ENCODE data around the gene SMYD4.
A peak's percentile ranks its signal among the peaks of the same experiment; 100 is the strongest.
"Not testable (repeated sequence)": the region's sequence is repeated elsewhere in the genome, so short reads cannot be mapped to it uniquely, and the experiment has no call there.

The SMYD4 gene

DNA sequence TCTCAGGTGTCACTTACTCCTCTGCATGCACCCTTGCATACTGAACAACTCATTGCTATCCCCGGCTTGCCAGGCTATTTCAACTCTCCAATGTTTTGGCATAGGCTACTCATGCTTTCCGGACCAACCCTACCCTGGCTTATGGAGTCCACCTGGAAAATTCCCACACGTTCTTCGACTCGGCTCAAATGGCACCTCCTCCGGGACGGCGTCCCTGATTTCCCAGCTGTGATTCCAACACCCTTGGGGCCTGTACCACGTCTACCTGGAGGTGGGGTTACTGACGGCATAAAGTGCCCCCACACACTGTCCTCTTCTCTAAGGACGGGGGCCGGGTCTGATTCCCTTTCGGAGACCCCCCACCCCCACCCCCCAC is 498 bp downstream of the SMYD4 start:
- DNase-seq (ENCODE audit: low read depth in 2 of 2), result no peak

DNA sequence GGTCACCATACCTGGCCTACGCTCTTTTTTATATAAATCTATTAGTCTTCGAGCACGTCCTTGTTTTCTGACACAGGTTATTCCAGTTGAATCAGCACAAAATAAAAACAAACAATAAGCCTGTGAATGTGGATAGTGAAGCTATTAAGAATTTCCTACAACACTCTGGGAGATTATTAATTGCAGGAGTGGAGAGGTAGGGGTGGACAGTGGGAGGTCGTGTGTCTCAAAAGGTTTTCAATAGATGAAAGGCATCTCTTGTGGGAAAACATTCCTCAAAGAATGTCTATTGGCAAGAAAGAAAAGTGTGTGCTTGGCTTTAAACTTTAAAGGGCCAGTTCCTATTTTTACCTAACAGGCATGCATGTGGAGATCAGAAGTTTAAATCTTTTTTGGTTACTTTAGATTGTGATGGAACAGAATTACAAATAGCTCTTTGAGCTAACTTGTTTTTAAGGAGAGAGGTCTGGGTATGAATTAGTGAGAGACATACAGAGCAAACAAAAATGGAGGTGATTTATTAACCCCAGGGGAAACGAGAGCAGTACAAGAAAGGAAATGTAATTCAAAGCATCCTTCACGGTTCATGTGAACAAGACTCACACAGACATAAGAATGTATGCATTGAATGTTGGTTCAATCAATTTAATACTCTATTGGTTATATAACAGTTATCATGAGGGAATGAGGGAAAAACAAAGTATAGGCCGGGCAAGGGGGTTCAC is 9.0 kb downstream of the SMYD4 start:
- DNase-seq (ENCODE audit: low read depth in 2 of 2), result peak; percentile 13 to 16

DNA sequence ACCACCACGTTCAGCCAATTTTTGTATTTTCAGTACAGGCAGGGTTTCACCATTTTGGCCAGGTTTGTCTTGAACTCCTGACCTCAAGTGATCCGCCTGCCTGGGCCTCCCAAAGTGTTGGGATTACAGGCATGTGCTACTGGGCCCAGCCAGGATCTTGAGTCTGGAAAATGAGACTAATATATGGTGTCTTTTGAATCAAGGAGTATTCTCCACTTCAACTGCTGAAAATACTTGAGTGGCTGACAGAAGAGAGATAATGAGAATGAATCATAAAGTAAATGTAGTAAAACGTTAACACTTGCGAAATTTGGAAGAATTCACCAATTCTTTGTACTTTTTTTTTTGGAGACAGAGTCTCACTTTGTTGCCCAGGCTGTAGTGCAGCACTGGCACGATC is 16.6 kb downstream of the SMYD4 start:
- no peak for DNase-seq (ENCODE audit: low read depth in 2 of 2)

DNA sequence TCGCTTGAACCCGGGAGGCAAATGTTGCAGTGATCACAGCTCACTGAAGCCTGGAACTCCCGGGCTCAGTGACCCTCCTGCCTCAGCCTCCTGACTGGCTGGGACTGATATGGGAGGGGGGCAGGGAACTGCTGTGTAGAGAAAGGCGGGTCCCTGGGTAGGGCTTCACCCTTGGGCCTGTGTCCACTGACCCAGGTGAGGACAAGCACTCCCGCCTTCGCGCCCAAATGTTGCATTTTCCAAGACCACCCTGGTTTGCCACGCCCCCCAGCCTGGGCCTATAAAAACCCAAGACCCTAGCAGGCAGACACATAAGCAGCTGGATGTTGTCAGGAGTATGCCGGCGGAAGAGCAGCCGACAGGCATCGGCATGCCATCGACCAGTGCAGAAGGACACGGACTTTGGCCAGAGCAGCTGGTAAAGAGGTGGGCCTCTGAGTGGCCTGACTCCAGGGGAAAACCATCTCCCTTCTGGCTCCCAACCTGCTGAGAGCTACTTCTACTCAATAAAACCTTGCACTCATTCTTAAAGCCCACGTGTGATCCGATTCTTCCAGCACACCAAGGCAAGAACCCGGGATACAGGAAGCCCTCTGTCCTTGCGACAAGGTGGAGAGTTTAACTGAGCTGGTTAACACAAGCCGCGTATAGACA is 19.1 kb downstream of the SMYD4 start:
- no peak for DNase-seq (ENCODE audit: low read depth in 2 of 2)

DNA sequence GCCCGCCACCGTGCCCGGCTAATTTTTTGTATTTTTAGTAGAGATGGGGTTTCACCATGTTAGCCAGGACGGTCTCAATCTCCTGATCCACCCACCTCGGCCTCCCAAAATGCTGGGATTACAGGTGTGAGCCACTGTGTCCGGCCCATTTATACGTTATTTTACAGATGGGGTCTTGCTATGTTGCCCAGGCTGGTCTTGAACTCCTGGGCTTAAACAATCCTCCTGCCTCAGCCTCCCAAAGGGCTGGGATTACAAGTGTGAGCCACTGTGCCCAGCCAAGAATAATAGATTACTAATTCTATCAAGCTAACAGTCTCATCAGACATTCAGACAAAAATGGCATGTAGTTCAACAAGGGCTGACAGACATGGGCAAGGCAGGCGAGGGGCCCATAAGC is 19.9 kb downstream of the SMYD4 start:
- not testable (repeated sequence) for DNase-seq (ENCODE audit: low read depth in 2 of 2)

DNA sequence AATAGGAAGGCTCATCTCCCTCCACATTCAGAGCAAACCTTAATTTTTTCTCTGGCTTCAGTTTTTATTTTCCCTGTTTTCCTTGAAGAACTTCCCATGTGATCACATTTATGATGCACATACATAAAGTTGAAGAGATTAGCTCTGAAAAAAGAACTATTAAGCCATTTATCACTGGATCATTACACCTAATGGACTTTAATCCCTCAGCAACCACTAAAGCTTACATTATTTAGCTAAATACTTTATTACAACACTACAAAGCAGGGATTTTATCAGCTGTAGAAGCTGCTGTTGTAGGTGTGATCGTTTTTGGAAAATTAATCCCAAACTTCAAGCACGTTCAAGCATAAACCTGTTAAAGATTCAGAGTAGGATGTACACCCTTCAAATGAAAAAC is 21.1 kb downstream of the SMYD4 start:
- no peak for DNase-seq (ENCODE audit: low read depth in 2 of 2)

DNA sequence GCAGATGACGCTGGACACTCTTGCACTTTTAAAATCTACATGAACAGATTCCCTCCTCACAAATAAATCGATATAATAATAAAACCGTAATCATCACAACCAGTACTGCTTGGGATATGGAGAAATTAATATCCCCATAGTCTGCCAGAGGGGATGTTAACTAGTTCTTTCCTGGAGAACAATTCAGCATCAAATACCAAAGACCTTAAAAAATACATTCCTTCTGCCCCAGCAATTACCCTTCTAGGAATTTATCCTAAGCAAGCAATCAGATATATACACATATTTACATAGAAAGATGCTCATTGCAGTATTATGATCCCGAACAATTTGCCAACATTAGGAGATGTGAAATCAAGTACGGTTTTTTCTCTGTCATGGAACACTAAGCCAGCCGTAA is 21.8 kb downstream of the SMYD4 start:
- no peak for DNase-seq (ENCODE audit: low read depth in 2 of 2)

DNA sequence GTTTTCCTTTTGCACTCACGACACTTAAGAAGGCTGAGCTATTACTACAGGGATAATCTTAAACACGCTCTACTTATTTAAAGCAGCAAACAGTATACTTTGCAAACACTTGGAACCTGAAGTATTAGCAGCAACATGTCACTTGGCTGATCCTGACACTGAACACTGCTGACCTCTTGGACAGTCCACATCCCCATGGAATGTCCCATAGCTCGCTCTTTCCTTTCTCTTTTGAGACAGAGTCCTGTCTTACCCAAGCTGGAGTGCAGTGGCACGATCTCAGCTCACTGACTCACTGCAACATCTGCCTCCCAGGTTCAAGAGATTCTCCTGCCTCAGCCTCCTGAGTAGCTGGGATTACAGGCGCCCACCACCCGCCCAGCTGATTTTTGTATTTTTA is 26.4 kb downstream of the SMYD4 start:
- DNase-seq (ENCODE audit: low read depth in 2 of 2), result no peak

DNA sequence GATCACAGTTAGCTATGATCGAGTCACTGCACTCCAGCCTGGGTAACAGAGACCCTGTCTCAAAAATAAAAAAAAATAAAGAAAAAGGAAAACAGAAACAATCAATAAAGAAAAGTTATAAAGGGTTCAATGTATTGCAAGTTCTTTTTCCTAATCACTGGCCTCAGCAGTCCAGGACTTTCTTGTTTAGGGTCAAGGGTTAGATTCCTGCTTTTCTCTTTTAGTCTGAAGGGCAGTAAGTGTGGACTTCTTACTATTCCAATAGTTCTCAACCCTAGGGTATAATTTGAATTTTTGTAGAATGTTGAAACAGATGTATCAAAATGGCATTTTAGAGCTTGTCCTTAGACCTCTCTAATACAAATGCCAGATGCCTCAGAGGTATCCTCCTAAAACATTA is 27.3 kb downstream of the SMYD4 start:
- DNase-seq (ENCODE audit: low read depth in 2 of 2), result no peak

DNA sequence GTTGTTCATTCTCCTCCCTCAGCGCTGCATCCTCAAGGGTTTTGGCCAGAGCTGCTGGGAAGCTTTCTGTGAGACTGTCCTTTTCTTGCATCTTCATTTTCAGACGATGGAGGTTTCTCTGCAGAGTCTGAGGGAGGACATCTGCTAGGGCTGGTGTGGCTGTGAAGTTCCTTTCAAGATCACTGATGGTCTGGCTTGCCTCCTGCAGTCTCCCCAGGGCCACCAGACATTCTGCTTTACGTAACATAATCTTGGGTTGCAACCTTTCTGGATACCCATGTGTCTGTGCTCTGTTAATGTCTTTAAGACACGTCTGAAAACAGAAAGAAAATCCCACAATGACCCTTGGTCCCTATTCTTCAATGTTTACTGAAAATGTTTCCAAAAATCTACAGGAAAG is 29.0 kb downstream of the SMYD4 start:
- DNase-seq (ENCODE audit: low read depth in 2 of 2), result no peak

DNA sequence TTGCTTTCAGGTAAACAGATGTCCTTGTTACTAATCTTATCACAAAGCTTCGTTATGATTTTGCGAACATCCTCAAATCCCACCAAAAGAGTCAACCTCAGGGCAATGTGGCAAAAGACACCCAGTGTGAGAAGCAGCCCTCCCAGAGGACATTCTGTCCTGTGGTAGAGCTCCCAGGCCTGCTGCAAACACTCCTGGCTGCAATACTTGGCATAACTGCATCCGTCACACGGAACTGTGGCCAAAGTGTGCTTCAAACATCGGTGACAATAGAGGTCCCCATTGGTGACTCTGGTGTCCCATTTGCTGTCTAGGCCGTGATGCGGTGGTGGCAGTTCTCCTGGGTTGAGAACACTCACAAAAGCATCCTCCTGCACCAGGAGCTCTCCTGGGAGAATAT is 29.5 kb downstream of the SMYD4 start:
- DNase-seq (ENCODE audit: low read depth in 2 of 2), result no peak

DNA sequence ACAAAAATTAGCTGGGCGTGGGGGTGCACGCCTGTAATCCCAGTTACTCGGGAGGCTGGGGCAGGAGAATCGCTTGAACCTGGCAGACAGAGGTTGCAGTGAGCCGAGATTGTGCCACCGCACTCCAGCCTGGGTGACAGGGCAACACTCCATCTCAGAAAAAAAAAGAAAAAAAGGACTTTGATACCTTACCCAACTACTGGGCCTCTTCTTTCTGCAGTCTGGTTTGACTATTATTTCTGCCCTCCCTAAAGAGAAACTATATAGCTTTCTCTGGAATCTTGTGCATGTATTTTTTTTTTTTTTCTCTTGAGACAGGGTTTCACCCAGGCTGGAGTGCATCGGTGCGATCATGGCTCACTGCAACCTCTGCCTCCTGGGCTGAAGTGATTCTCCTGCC is 31.9 kb downstream of the SMYD4 start:
- not testable (repeated sequence) for DNase-seq (ENCODE audit: low read depth in 2 of 2)

DNA sequence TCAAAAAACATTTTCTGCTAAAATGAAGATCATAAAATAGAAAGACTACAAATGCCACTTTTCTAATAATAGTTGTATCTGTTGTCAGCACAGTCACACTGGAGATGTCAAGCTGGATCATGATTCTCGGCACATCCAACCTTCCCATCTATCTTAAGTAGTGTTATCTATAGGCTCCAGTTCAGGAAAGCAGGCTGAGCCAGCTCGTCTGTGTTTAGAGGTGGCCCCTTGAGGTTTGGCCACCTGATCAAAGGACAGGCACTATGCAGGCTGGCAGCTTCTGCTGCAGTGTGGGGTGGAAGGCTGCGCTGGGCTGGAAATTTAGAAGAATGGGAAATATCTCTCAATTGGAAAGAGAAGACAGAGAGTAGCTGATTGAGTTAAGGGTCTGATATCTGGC is 32.4 kb downstream of the SMYD4 start:
- DNase-seq (ENCODE audit: low read depth in 2 of 2), result no peak

DNA sequence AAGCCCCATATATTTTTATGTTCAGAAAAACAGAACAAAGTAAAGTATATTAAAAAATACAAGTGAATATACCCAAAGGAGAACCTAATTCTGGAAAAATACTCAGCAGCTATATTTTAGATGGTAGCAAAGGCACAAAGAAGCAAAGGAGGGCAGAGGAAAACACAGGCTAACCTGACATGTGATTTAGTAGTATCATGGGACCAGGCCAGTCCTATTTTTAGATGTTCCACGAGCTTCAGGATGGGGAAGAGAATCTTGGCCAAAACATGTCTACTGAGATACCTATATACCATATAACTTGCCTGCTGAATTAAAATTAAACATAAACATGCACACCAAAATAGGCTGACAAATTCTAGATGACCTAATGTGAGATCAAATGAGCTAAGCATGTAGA is 32.9 kb downstream of the SMYD4 start:
- no peak for DNase-seq (ENCODE audit: low read depth in 2 of 2)

DNA sequence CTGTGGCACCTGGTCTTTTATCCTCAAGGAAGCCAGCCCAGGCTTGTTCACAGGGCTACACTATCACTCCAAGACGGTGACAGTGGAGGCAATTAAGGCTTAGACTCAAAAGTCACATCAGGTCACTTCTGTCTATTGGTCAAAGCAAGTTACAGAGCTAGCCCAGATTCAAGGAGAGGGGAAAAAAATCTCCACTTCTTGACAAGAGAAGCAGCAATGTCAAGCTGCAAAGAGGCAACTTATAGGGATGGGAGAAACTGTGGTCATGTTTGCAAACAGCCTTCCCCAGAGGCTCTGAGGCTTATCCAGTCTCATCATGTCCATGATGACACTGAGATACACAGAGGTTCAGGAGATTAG is 36.3 kb downstream of the SMYD4 start:
- no peak for DNase-seq (ENCODE audit: low read depth in 2 of 2)

DNA sequence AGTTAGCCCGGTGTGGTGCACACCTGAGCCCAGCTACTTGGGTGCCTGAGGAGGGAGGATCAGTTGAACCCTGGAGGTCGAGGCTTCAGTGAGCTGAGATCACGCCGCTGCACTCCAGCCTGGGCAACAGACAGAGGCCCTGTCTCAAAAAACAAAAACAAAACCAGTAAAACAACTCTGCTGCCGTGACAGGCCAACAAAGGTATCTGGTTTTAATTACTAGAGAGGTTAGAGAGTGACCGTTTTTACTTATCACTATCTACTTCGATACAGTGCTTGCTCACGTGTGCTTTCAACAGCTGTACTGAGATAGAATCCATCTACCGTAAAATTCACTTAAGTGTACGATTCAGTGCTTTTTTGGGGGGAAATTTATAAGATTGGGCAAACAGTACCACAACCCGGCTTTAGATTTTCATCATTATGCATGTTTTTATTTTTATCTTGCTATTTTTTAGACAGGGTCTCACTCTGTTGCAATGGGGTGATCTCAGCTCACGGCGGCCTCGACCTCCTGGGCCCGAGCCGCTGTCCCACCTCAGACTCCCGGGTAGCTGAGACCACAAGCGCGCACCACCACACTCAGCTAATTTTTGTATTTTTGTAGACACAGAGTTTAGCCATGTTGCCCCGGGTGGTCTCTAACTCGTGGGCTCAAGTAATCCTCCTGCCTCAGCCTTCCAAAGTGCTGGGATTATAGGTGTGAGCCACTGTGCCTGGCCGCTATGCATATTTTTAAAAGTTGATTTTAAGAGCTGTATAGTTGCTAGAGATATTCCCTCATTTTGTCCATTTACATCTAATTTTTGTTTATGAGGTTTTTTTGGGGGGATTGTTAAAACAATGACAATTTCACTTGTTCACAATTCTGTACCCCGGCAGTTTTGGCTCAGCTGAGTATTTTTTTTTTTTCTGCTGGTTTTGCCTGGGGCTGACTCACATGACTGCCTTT is 36.9 kb downstream of the SMYD4 start:
- DNase-seq (ENCODE audit: low read depth in 2 of 2), result no peak

DNA sequence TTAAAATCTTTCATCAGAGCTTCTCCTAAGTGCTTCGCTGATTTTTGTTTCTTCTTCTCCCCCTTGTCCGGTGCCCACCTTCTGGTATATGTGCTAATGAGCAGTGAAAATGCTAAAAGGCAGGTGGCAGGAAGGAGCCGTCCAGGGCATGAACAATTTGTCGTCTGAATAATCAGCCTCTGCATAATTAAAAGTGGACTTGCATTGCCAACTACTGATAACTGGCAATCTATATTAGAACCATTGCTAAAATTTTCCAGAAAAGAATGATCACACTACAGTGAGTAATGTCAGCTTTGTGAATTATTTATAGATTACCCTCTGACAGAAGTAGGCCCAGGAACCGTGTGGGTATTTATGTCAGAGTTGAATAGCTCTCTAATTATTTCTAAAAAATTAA is 39.8 kb downstream of the SMYD4 start:
- DNase-seq (ENCODE audit: low read depth in 2 of 2), result no peak

DNA sequence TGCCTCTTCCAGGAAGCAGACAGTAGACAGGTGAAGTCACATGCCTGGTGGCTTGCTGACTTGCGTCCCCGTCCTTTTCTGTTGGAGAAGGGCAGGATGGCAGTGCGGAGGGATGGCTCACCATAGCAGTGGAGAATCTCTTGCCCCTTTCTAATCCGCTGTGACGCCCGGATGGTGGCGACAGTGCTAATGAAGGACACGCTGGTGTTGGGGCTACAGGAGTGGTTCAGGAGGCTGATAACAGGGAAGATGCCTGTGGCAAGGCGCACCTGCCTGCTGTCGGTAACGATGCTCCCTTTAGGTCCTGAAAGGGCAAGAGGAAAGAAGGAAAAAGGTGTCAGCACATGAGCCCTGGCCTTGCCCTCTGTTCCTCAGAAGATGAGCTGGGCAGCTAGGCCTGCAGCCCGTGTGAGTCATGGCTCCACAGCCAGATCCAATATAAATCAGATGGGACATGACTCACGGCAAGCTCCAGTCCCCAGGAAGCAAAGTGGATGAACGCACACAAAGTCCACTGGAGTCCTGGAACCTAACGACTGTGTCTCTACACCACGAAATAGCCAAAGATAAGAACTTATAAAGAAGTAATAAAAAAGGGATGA is 42.3 kb downstream of the SMYD4 start:
- peak; percentile 59 to 68 for DNase-seq (ENCODE audit: low read depth in 2 of 2)

DNA sequence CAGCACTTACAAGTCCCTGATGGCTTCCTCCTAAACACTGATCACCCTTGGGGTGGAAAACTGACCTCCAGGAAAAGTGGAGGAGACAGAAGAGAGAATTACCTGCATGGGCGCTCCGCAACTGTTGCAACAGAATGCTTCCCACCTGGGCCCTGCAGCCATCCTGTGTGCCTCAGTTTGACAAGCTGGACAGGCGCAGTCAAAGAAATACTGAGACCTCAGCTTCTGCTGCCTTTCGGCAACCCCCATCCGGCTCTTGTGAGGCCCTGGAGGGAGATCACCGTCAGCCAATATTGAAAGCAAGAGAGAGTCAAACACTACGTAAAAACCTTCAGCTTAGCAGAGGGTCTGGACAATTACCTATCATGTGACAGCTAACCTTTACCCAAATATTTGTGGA is 43.0 kb downstream of the SMYD4 start:
- DNase-seq (ENCODE audit: low read depth in 2 of 2), result no peak

DNA sequence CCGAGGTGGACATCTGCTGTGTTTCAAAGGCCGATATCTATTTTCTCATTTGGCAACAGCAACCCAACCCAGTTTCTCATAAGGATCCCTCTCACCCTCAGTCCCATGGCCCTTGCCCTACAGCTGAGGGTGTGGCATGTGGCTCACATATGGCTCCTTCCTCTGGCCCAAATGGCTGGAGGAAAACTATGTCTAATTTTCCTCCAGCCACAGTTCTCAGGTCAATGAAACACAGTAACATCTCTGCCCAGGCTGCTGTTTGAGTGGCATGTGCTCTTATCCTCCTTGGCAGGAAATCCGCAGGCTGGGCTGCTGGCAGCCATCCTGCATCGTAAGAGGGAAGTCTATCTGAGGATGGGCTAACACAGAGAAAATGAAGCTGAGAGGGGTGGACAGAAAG is 43.8 kb downstream of the SMYD4 start:
- DNase-seq (ENCODE audit: low read depth in 2 of 2), result no peak

DNA sequence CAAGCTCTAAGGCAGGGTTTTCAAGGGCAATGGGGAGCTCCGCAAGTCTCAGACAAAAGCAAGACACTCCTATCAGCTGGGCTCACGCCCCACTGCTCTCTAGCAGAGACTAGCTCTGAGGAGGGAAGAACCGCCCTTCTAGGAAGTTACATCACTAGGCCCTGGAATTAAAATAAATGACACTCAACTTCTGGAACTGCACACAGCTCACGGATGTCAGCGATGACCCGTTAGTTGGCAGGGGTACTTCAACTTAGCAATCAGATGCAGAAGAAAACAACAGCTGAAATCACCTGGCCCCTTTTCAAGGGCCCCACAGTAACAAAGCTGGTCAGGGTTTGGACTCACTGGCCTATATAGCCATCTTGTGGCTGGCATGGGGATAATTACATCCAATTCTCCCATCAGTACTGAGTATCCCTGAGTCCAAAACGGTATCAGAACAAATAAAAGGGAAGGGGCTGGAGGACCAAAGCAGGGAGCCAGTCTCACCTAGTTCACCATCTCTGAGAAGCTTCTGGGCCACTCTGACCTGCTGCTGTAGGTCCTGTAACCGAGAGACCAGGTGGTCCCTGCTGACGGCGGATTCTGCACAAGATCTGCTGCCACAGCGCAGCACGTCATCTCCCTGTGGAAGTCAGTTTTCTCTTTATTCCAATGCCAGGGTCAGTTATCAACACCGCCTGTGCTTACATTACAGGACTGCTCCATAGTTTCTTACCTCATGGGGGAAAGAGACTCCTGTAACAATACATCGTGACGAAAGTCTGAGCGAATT is 45.7 kb downstream of the SMYD4 start:
- DNase-seq (ENCODE audit: low read depth in 2 of 2), result peak; percentile 56 to 59

DNA sequence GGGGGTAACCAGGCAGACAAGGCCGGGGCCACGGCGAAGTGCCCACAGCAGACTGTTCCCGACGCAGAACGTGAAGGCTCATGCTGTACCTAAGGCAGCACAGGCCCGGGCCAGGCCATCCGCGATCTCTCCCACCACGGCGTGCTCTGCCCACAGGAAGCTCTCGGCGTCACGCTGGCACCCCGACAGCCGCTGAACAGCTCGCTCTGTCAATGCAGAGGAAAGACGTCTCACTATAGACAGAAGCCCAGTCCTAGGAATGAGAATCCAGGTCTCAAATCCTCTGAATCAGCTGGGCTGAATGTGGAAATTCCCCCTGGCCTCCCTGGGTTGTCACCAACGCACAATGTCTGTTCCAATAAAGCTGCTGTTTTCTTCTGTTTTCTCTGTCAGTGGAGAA is 46.4 kb downstream of the SMYD4 start:
- DNase-seq (ENCODE audit: low read depth in 2 of 2), result no peak
